Neural progenitor cell (in vitro differentiated cells): ENCODE data around the gene RYR3. TPM values are rescaled to one million over a fixed set of nuclear protein-coding genes. Genes with fewer than 3 reads are reported as not detected.

ENCODE experiments used
- DNase-seq: peaks from one replicate; pipeline ENCODE4 v3.0.0-alpha.2; 2016; ENCODE audit warnings: low spot score
- H2AFZ ChIP-seq: fragments of 200-600 bp; sonication (generic); replicated peaks from 2 replicates; pipeline ENCODE4 v1.6.1; 2016; ENCODE audit warnings: antibody characterized with exemption
- H3F3A ChIP-seq: fragments of 200-600 bp; sonication (generic); 2 replicates; pipeline ENCODE4 v1.6.1; 2016; ENCODE audit warnings: antibody characterized with exemption, low read depth
- H3K27ac ChIP-seq: fragments of 200-600 bp; sonication (generic); 2 replicates; pipeline ENCODE4 v1.5.1; 2016; ENCODE audit warnings: mild to moderate bottlenecking
- H3K27me3 ChIP-seq: fragments of 200-600 bp; sonication (generic); 2 replicates; pipeline ENCODE4 v1.6.1; 2016; ENCODE audit warnings: mild to moderate bottlenecking, moderate library complexity
- H3K36me3 ChIP-seq: fragments of 200-600 bp; sonication (generic); 2 replicates; pipeline ENCODE4 v1.5.1; 2016
- H3K4me1 ChIP-seq: fragments of 200-600 bp; sonication (generic); 2 replicates; pipeline ENCODE4 v1.6.1; 2016; ENCODE audit warnings: mixed run types
- H3K4me2 ChIP-seq: fragments of 200-600 bp; sonication (generic); 2 replicates; pipeline ENCODE4 v1.6.1; 2016
- H3K4me3 ChIP-seq: fragments of 200-600 bp; sonication (generic); 2 replicates; pipeline ENCODE4 v1.5.1; 2016
- H3K79me2 ChIP-seq: fragments of 200-600 bp; sonication (generic); 2 replicates; pipeline ENCODE4 v1.6.1; 2016; ENCODE audit warnings: low read depth
- H3K9ac ChIP-seq: fragments of 200-600 bp; sonication (generic); 2 replicates; pipeline ENCODE4 v1.6.1; 2016
- H3K9me3 ChIP-seq: fragments of 200-600 bp; sonication (generic); 2 replicates; pipeline ENCODE4 v1.5.1; 2016; ENCODE audit warnings: low read depth
- H4K20me1 ChIP-seq: fragments of 200-600 bp; sonication (generic); 2 replicates; pipeline ENCODE4 v1.6.1; 2016; ENCODE audit warnings: low read depth
- H3K27ac Mint-ChIP-seq: 3 replicates; pipeline ENCODE4 v1.8.0; 2021; ENCODE audit warnings: mixed read lengths
- H3K27me3 Mint-ChIP-seq: 2 replicates; pipeline ENCODE4 v1.8.0; 2022; ENCODE audit warnings: low read depth, mild to moderate bottlenecking, inconsistent platforms, moderate library complexity, mixed read lengths; ENCODE audit not compliant: insufficient read depth
- H3K36me3 Mint-ChIP-seq: 3 replicates; pipeline ENCODE4 v1.8.0; 2021; ENCODE audit warnings: mixed read lengths
- H3K4me1 Mint-ChIP-seq: 3 replicates; pipeline ENCODE4 v1.8.0; 2021; ENCODE audit warnings: mixed read lengths
- H3K4me3 Mint-ChIP-seq: 3 replicates; pipeline ENCODE4 v1.8.0; 2021; ENCODE audit warnings: mild to moderate bottlenecking, moderate library complexity, mixed read lengths
- H3K9me3 Mint-ChIP-seq: 3 replicates; pipeline ENCODE4 v1.8.0; 2020; ENCODE audit warnings: mixed read lengths
- CTCF ChIP-seq: fragments of 200-600 bp; sonication (generic); IDR thresholded peaks from 2 replicates; pipeline ENCODE4 v1.5.1; 2017; ENCODE audit warnings: antibody characterized with exemption, mild to moderate bottlenecking
- EZH2 ChIP-seq: fragments of 200-600 bp; sonication (generic); IDR thresholded peaks from 2 replicates; pipeline ENCODE4 v1.6.1; 2017; ENCODE audit warnings: antibody characterized with exemption, mild to moderate bottlenecking, moderate library complexity
- EZH2phosphoT487 ChIP-seq: fragments of 200-600 bp; sonication (generic); IDR thresholded peaks from 2 replicates; pipeline ENCODE4 v1.6.1; 2017; ENCODE audit warnings: antibody characterized with exemption
- total RNA-seq: library from RNA; depleted of rRNA; stranded (reverse); fragments of >200 nt; gene quantifications from 2 replicates; pipeline ENCODE4 v1.2.3, GENCODE V29; 2015; ENCODE audit warnings: low replicate concordance

The RYR3 gene
- total RNA-seq, 1 donor from 2014 or later: 2.1 TPM

GRCh38 chr15:33476076-33476475 lies 165.3 kb downstream of the RYR3 start:
- no peak for DNase-seq
- H3K27me3 ChIP-seq: no peaks in the 10 kb centered on the region

GRCh38 chr15:33476908-33477307 lies 166.1 kb downstream of the RYR3 start:
- Histone ChIP-seq H3F3A (no peaks in the 10 kb centered on the region), H3K27me3 (no peaks in the 10 kb centered on the region), H3K9ac (no peak overlapping the region), H3K4me1 (peaks cover 7% of the 10 kb centered on the region), H2AFZ (no peak overlapping the region), H3K36me3 (no peaks in the 10 kb centered on the region), H4K20me1 (no peaks in the 10 kb centered on the region), H3K27ac (no peak overlapping the region), H3K4me2 (no peak overlapping the region), H3K79me2 (no peaks in the 10 kb centered on the region), H3K4me3 (no peak overlapping the region), H3K9me3 (no peaks in the 10 kb centered on the region)
- DNase-seq: no peak
- H3K4me3 Mint-ChIP-seq: no peak overlapping the region
- peaks cover 6% of the 10 kb centered on the region for H3K4me1 Mint-ChIP-seq
- H3K9me3 Mint-ChIP-seq: no peaks in the 10 kb centered on the region
- TF ChIP-seq EZH2 (no peak), CTCF (no peak), EZH2phosphoT487 (no peak)
- H3K36me3 Mint-ChIP-seq: no peaks in the 10 kb centered on the region
- H3K27me3 Mint-ChIP-seq: no peaks in the 10 kb centered on the region
- H3K27ac Mint-ChIP-seq: no peak overlapping the region

More at GRCh38 chr15:33476076-33476475, 165.3 kb downstream of the RYR3 start:
- Histone ChIP-seq H2AFZ (no peak overlapping the region), H3K4me3 (no peak overlapping the region), H3K9ac (no peak overlapping the region), H3K36me3 (no peaks in the 10 kb centered on the region), H3F3A (no peaks in the 10 kb centered on the region), H3K9me3 (no peaks in the 10 kb centered on the region), H4K20me1 (no peaks in the 10 kb centered on the region), H3K27ac (no peak overlapping the region), H3K4me2 (no peak overlapping the region), H3K79me2 (no peaks in the 10 kb centered on the region), H3K4me1 (peaks cover 7% of the 10 kb centered on the region)
- TF ChIP-seq CTCF (no peak), EZH2 (no peak), EZH2phosphoT487 (no peak)
- Mint-ChIP-seq H3K4me3 (no peak overlapping the region), H3K9me3 (no peaks in the 10 kb centered on the region), H3K27ac (no peak overlapping the region), H3K4me1 (peaks cover 6% of the 10 kb centered on the region), H3K27me3 (no peaks in the 10 kb centered on the region), H3K36me3 (no peaks in the 10 kb centered on the region)

- Mint-ChIP-seq H3K4me3 (no peak overlapping the region), H3K4me1 (peaks cover 3% of the 10 kb centered on the region), H3K27me3 (no peaks in the 10 kb centered on the region), H3K9me3 (no peaks in the 10 kb centered on the region), H3K27ac (no peak overlapping the region), H3K36me3 (no peaks in the 10 kb centered on the region)
- Histone ChIP-seq H3K27ac (no peak overlapping the region), H2AFZ (no peak overlapping the region), H3K79me2 (no peaks in the 10 kb centered on the region), H3K36me3 (no peaks in the 10 kb centered on the region), H3K9me3 (no peaks in the 10 kb centered on the region), H4K20me1 (no peaks in the 10 kb centered on the region), H3F3A (no peaks in the 10 kb centered on the region), H3K27me3 (no peaks in the 10 kb centered on the region), H3K4me3 (no peak overlapping the region), H3K9ac (no peak overlapping the region), H3K4me1 (peaks cover 7% of the 10 kb centered on the region), H3K4me2 (no peak overlapping the region)
- TF ChIP-seq EZH2: no peak
- TF ChIP-seq CTCF: no peak
- no peak for TF ChIP-seq EZH2phosphoT487
- DNase-seq: no peak
These were observed 178.6 kb downstream of the RYR3 start for GRCh38 chr15:33489335-33489734.
